ACHN (cell line): ENCODE data around the gene C2orf76.
"Not testable (repeated sequence)": the region's sequence is repeated elsewhere in the genome, so short reads cannot be mapped to it uniquely, and the experiment has no call there.

ENCODE experiments used
- DNase-seq: peaks from one replicate; pipeline ENCODE4 v3.0.0-alpha.2; 2015
- in situ Hi-C: cut with HindIII; loops from 2 replicates; pipeline ENCODE4 v1.10.0; 2017; ENCODE audit warnings: low sequenced_read_pairs, low pct_ligation_motif_present, low pct_unique_long_range_greater_than_20kb

C2orf76 gene

GRCh38 chr2:119366649-119367471 is at the start of gene C2orf76, which contains the start of gene DBI:
Gene C2orf76 (minus strand): TSS chr2:119366834. CDS start chr2:119339959, 26,875 bp downstream.
Gene DBI (plus strand): TSS chr2:119366977. CDS start chr2:119367052, 75 bp downstream.
- in situ Hi-C loops, result no loop called here
- peak; percentile 97 for DNase-seq

- in situ Hi-C loops, result no loop called here
- DNase-seq, result no peak
Observed at GRCh38 chr2:119415630-119416029, 49.0 kb upstream of the C2orf76 start.

GRCh38 chr2:119414894-119415293 is 48.3 kb upstream of the C2orf76 start:
- in situ Hi-C loops, result no loop called here
- DNase-seq, result no peak

GRCh38 chr2:119409506-119409905 is 42.9 kb upstream of the C2orf76 start:
- DNase-seq, result no peak
- in situ Hi-C loops, result no loop called here

GRCh38 chr2:119408221-119408619 is 41.6 kb upstream of the C2orf76 start:
- in situ Hi-C loops, result no loop called here
- DNase-seq, result no peak

GRCh38 chr2:119407430-119408220 is 41.0 kb upstream of the C2orf76 start:
- DNase-seq, result peak; percentile 66
- in situ Hi-C loops, result no loop called here

DNA sequence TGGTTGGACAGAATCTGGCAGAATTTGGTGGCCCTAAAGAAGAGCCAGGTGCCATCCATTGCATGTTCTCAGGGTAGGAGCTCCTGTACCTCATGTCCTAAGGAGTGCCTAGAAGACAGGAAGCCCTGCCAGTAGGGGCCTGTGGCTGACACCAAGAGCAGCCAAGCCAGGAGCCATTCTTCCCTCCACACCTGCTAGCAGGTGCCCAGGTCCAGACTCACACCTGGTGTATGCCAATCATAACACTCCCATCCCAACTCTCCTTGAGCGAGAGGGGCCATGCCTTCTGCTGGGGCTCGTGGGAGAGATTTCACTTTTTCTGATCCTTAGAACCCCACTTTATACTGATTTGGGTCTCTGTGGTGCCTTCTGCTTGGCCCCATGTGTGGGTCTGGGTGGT is 38.5 kb upstream of the C2orf76 start:
- no peak for DNase-seq
- in situ Hi-C loops, result no loop called here

DNA sequence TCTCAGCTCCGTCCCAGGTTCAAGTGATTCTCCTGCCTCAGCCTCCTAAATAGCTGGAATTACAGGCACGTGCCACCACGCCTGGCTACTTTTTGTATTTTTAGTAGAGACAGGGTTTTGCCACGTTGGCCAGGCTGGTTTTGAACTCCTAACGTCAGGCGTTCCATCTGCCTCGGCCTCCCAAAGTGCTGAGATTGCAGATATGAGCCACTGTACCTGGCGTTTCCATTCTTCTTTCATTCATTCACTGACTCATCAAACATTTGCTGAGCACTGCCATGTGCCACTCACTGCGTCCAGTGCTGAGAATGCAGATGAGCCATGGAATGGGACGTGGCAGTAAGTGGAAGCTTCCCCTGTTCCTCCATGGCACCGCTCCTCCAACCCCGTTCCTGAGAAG is 37.0 kb upstream of the C2orf76 start:
- DNase-seq, in situ Hi-C loops: not testable (repeated sequence)

DNA sequence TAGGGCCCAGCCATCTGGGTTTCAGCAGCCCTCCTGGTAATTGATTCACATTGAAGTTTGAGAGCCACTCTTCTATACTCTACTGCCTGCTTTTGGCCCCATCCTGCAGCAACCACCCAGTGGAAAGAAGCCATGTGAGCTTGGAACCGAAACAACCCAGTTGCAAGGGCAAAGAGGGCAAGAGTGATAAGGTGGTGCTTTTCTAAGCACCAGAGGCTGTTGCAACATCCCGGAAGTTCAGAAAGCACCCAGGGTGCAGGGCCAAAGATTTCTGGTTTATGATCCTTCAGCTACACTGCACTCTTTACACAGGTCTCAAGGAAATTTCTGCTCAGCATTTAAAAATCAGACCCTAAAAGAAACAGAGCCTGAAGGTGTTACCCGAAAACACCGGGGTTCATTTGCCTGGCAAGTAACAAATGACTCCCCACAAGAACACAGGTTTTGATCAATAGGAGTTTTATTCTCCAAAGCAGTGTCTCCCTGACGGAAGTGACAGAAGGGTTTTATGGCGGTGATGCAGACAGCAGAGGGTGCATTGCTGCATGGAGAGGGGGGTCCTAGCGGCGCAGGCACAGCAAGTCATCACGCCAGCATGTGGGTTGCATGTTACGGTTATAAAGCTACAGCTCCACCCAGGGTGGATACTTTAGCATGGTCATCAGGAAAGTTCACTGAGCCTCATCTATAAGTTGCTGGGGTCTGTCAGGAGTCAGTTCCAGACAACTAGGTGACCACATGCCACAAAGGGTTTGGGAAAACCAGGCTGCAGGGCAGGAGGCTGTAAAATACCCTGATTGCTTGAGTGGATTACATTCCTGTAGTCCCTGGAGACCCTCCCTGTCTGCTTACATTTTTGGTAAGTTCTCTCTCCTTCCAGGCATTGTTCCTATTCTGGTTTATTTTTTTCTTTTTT is 36.3 kb upstream of the C2orf76 start:
- no peak for DNase-seq
- in situ Hi-C loops, result no loop called here

DNA sequence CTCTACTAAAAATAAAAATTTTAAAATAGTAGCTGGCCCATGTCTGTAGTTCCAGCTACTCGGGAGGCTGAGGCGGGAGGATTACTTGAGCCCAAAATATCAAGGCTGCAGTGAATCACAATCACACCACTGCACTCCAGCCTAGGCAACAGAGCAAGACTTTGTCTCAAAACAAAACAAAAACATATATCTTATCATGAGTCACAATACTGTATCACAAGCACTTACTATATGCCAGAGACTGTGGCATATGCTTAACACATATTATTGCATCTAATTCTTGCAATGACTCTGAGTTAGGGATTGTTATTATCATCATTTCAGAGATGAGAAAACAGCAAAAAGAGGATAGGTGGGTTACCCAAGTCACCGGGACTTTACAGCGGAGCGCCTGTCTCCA is 35.5 kb upstream of the C2orf76 start:
- no peak for DNase-seq
- in situ Hi-C loops, result no loop called here

GRCh38 chr2:119397196-119397595 is 30.6 kb upstream of the C2orf76 start:
- DNase-seq, result no peak
- in situ Hi-C loops, result no loop called here

- in situ Hi-C loops, result no loop called here
- DNase-seq, result no peak
Observed at GRCh38 chr2:119393971-119394748, 27.5 kb upstream of the C2orf76 start.

DNA sequence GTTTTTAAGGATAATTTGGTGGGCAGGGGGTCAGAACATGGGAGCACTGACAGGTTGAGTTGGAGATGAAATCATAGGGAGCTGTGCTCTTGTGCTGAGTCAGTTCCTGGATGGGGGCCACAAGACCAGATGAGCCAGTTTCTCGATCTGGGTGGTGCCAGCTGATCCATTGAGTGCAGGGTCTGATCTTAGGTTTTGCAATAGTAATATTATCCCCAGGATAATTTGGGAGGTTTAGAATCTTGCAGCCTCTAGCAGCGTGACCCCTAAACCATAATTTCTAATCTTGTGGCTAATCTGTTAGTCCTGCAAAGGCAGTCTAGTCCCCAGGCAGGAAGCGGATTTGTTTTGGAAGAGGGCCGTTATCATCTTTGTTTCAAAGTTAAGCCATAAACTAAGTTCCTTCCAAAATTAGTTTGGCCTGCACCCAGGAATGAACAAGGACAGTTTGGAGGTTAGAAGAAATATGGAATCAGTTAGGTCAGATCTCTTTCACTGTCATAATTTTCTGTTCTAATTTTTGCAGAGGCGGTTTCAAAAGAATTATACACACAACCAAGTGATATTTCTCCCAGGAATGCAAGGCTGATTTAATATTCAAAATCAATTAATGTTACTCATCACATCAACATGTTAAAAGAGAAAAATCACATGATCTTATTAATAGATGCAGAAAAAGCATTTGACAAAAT is 23.1 kb upstream of the C2orf76 start:
- DNase-seq, result peak; percentile 61

GRCh38 chr2:119387381-119388129 is 20.9 kb upstream of the C2orf76 start:
- in situ Hi-C loops, result no loop called here
- peak; percentile 98 for DNase-seq

More for the DNA sequence above, 23.1 kb upstream of the C2orf76 start:
- in situ Hi-C loops, result no loop called here

DNA sequence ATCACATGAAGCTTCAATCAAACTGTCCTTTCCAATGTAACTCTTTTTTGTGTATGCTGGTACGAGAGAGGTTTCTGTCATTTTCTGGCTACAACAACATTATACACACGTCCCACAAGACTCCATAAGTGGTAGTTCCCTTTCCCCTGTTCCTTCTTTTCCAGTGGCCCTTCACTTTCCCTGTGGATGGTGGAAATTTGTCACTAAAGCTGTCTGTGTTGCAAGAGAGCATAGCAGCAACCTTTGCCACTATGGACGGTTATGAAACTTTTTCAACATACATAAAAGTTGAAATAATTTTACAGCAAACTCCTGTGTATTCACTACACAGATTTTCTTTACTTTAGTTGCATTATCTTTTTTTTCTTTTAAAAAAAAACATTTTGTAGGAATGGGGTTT is 18.8 kb upstream of the C2orf76 start:
- in situ Hi-C loops, result no loop called here
- DNase-seq, result no peak

DNA sequence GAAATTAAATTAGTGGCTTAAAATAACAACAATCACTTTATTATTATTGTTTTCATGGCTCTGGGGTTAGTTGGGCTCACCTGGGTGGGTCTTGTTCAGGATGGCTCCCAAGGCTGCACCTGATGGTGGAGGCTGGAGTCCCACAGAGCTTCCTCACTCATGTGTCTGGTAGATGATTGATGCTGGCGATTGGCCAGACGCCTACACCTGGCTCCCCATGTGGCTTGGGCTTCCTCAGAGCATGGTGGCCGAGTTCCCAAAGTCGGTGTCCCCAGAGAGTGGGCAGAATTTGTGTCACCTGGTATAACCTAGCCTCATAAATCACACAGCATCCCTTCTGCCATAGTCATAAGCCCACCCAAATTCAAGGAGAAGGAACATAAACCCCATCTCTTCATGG is 18.3 kb upstream of the C2orf76 start:
- in situ Hi-C loops, result no loop called here
- DNase-seq, result no peak
